BLaER1 (cell line): ENCODE data around the gene TK1.
A peak's percentile ranks its signal among the peaks of the same experiment; 100 is the strongest.

Experiments
- H3K27ac ChIP-seq: shearing (Covaris generic); formaldehyde crosslinking; 2 replicates; pipeline ENCODE4 v1.8.1; 2022
- H3K27me3 ChIP-seq: shearing (Covaris generic); formaldehyde crosslinking; 2 replicates; pipeline ENCODE4 v1.8.1; 2022
- H3K36me3 ChIP-seq: shearing (Covaris generic); formaldehyde crosslinking; 2 replicates; pipeline ENCODE4 v1.8.1; 2022
- H3K4me1 ChIP-seq: shearing (Covaris generic); formaldehyde crosslinking; 2 replicates; pipeline ENCODE4 v1.8.1; 2022
- H3K4me2 ChIP-seq: shearing (Covaris generic); formaldehyde crosslinking; 2 replicates; pipeline ENCODE4 v1.8.1; 2022
- H3K4me3 ChIP-seq: shearing (Covaris generic); formaldehyde crosslinking; 2 replicates; pipeline ENCODE4 v1.8.1; 2022
- H3K9ac ChIP-seq: shearing (Covaris generic); formaldehyde crosslinking; 2 replicates; pipeline ENCODE4 v1.8.1; 2022
- H3K9me3 ChIP-seq: shearing (Covaris generic); formaldehyde crosslinking; 2 replicates; pipeline ENCODE4 v1.8.1; 2022
- H4K20me1 ChIP-seq: shearing (Covaris generic); formaldehyde crosslinking; 2 replicates; pipeline ENCODE4 v1.8.1; 2022
- Cebpa-rat ChIP-seq: shearing (Covaris generic); IDR thresholded peaks from 2 replicates; pipeline ENCODE4 v1.8.1; 2022

TK1 gene

DNA sequence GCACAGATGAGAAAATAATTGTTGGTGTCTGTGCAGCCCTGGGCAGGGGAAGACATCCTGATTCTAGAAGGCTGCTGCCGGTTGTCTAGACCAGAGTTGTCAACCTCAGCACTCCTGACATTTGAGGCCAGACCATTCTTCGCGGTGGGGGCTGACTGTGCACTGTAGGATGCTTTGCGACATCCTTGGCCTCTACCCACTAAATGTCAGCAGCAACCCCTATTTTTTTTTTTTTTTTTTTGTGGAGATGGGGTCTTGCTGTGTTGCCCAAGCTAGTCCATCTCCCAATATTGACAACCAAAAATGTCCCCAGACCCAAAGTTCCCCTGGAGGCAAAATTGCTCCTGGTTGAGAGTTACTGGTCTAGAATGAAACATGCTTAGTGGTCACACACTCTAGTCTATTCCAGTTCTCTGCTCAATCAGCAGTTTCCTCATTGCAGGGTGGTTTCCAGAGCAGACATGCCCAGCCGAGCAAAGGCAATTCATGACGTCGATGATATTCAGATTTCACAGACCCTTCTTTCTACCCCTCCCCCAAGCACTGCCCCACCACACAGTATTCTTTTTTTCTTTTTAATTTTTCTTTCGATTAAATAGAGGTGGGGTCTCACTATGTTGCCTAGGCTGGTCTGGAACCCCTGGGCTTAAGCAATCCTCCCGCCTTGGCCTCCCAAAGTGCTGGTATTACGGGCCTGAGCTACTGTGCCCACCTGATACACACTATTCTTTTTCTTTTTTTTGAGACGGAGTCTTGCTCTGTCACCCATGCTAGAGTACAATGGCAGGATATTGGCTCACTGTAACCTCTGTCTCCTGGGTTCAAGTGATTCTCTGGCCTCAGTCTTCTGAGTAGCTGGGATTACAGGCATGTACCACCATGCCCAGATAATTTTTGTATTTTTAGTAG, 31.7 kb downstream of the TK1 start:
- Histone ChIP-seq H3K36me3 (no peaks in the 10 kb centered on the region), H3K4me2 (peak overlapping the region; percentile 27), H4K20me1 (no peaks in the 10 kb centered on the region), H3K27ac (no peak overlapping the region), H3K4me3 (no peak overlapping the region), H3K9ac (no peak overlapping the region), H3K4me1 (peaks cover 59% of the 10 kb centered on the region), H3K27me3 (no peaks in the 10 kb centered on the region), H3K9me3 (no peaks in the 10 kb centered on the region)
- no peak for TF ChIP-seq Cebpa-rat

DNA sequence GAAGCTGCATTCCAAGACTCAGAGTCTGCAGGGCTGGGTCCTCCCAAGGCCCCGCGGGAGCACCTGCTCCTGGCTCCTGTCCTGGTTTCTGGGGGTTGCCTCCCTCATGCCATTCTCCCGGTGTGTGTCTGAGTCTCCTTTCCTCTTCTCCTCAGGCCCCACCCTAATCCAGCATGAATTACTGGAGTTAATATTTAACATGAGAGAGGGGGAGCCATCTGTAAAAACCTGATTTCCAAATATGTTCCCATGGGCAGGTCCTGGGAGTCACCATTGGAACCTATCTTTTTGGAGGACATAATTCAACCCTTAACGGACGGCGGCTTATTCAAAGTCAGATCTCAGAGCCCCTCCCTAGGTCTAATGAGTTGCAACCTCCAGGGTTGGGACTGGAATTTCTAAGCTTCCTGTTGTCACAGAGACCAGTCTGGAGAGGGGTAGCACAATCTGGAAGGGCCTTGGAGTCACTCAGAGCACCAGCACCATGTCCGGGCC, 35.3 kb downstream of the TK1 start:
- Histone ChIP-seq H4K20me1 (no peaks in the 10 kb centered on the region), H3K9me3 (no peaks in the 10 kb centered on the region), H3K27ac (no peak overlapping the region), H3K27me3 (no peaks in the 10 kb centered on the region), H3K36me3 (no peaks in the 10 kb centered on the region), H3K4me3 (no peak overlapping the region), H3K4me2 (no peak overlapping the region), H3K4me1 (peaks cover 44% of the 10 kb centered on the region), H3K9ac (no peak overlapping the region)
- no peak for TF ChIP-seq Cebpa-rat

DNA sequence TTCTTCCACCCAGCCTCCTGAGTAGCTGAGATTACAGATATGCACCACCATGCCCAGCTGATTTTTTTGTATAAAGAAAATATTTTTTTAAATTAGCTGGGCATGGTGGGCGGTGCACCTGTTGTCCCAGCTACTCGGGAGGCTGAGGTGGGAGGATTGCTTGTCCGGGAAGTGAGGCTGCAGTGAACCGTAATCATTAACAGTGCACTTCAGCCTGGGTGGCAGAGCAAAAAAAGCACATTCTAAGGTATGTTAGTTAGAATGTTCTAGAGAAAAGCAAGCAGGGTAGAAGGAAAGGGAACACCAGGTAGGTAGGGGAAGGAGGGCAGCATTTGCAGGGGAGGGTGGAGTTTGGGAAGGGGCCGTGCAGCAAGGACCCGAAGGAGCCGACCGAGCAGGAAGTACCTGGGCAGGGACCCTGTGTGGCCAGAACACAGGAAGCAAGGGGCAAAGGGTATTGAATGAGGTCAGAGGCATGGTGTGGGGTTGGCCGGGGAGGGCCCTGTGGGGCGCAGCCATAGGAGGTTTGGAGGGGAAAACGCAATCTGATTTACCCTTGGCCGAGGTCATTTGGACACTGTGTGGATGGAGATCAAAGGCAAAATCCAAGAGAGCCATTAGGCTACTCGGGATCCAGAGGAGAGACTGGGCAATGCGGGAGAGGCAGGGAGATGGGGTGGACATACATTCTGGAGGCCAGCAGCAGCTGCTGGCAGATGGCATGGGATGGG, 38.4 kb downstream of the TK1 start:
- Histone ChIP-seq H3K27ac (no peak overlapping the region), H3K27me3 (no peaks in the 10 kb centered on the region), H3K9ac (no peak overlapping the region), H3K4me3 (no peak overlapping the region), H3K4me1 (peaks cover 43% of the 10 kb centered on the region), H3K4me2 (no peak overlapping the region), H4K20me1 (no peaks in the 10 kb centered on the region), H3K9me3 (no peaks in the 10 kb centered on the region), H3K36me3 (no peaks in the 10 kb centered on the region)
- no peak for TF ChIP-seq Cebpa-rat

DNA sequence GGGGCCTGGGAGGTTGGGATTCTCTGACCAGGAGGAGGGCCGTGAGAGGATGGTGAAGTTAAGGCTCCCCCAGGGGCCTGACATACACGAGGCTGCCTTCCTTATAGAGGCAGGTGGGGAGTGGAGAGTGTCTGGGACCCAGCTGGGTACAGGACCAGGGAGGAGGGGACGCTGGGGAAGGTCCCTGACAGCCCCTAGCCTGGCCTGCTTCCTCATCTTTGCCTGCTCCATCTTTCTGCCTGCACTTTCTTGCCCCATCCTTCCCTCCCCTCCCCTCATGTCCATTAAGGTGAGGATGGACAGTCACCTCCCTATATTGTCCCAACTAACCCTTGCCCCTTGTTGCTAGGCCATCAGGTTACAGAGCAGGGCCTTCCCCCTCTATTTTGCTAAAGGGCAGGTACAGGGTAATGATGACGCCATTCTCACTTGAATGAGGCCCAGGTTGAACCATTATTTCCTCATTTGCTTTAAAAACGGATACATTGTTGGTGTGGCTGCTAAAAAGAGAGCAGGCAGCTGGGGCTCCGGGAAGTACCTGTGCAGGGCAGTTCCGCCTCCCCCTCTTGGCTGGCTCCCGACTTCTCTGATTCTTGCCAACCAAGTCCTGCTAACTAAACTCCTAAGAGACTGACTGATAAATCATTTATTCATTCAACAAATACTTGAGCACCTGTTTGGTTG, 39.4 kb downstream of the TK1 start:
- no peak overlapping the region for H3K9ac ChIP-seq
- peaks cover 38% of the 10 kb centered on the region for H3K4me1 ChIP-seq
- peak overlapping the region; percentile 44 for H3K4me2 ChIP-seq
- no peaks in the 10 kb centered on the region for H3K27me3 ChIP-seq
- H3K4me3 ChIP-seq: no peak overlapping the region
- no peak for TF ChIP-seq Cebpa-rat
- H4K20me1 ChIP-seq: no peaks in the 10 kb centered on the region
- H3K27ac ChIP-seq: 0 out of 2 replicates have a peak overlapping the region, but pooled peaks have one; percentile 22
- H3K36me3 ChIP-seq: no peaks in the 10 kb centered on the region
- H3K9me3 ChIP-seq: no peaks in the 10 kb centered on the region

DNA sequence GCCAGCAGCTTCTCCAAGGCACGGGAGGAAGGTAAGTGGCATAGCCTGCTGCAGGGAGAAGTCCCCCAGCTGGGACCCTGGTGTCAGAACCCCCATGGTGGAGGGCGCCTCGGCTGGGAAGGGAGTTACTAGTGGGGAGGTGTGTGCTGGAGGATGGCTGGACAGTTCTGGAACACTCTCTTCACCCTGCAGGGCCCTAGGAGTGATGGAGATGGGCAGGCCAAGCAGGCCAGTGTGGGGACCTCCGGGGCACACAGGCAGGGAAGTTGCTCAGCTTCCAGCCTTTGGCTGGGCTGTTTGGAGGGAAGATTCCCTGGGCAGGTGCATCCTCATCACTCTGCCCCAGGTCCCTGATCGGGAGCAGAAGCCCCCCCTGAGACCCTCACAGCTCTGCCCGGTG, 40.0 kb downstream of the TK1 start:
- 0 out of 2 replicates have a peak overlapping the region, but pooled peaks have one; percentile 22 for H3K27ac ChIP-seq
- no peaks in the 10 kb centered on the region for H3K9me3 ChIP-seq
- no peak overlapping the region for H3K9ac ChIP-seq
- H3K4me1 ChIP-seq: peaks cover 44% of the 10 kb centered on the region
- H3K4me3 ChIP-seq: no peak overlapping the region
- no peaks in the 10 kb centered on the region for H3K27me3 ChIP-seq
- no peaks in the 10 kb centered on the region for H3K36me3 ChIP-seq
- peak overlapping the region; percentile 44 for H3K4me2 ChIP-seq
- H4K20me1 ChIP-seq: no peaks in the 10 kb centered on the region
- no peak for TF ChIP-seq Cebpa-rat

DNA sequence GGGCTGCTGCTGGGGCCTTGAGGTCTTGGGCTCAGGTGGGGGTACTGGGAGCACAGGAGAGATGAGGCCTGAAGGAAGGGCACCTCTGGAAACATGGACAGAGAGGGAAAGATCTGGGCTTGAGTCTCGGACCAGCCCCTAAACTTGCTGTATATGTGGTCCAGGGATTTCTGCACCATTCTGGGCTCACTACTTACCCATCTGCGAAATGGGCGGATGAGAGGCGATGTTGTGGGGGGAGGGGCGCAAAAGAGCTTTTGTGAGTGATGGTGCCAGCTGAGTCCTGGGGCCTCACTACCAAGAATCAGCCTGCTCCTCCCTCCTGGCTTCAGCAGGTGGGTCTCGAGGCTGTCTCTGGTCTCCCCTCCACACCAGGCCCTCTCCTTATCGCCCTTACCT, 40.4 kb downstream of the TK1 start:
- no peaks in the 10 kb centered on the region for H3K36me3 ChIP-seq
- H3K27me3 ChIP-seq: no peaks in the 10 kb centered on the region
- TF ChIP-seq Cebpa-rat: no peak
- H3K4me1 ChIP-seq: peaks cover 46% of the 10 kb centered on the region
- H3K9me3 ChIP-seq: no peaks in the 10 kb centered on the region
- H3K4me2 ChIP-seq: no peak overlapping the region
- H3K9ac ChIP-seq: no peak overlapping the region
- H3K27ac ChIP-seq: no peak overlapping the region
- no peaks in the 10 kb centered on the region for H4K20me1 ChIP-seq
- H3K4me3 ChIP-seq: no peak overlapping the region

DNA sequence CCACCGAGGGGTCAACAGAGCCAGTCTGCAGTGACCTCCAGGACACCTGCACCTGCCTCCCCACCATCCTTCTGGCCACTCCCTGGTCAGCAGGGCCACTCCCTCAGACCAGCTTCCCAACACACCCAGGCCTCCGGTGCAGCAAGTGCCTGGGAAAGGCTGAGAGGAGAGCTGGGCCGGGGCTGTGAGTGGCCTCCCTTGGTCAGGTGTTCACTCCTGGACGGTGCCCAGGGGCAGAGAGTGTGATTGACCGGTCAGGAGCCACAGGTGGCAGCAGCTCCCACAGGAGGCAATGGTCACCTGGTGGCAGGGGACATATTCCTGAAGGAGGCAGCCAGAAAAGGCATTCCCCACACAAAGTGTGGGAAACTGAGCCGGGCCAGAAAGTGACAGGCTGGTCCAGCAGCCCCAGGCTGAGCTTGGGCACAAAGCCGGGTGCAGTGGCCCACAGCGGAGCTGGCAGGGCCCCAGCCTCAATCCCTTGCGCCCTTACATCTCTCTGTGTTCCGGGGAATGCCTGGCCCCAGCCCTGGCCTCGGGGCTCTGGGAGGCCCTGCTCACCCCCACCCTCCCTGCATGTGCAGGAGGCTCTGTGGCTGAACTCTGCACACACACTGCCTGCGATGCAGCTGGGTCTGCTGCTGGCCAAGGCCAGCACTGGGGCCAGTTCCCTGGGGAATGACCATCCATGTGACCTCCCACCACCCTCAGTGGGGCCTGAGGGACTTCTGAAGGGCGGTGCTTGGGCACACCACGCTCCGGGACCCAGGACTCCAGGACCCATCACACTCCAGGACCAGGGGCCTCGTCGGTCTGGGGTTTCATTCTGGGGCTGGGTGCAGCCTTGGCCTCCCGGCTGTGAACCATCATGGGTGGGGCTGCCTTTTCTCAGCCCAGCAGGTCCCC, 41.9 kb downstream of the TK1 start:
- no peaks in the 10 kb centered on the region for H3K36me3 ChIP-seq
- no peak for TF ChIP-seq Cebpa-rat
- no peaks in the 10 kb centered on the region for H4K20me1 ChIP-seq
- H3K9ac ChIP-seq: no peak overlapping the region
- no peaks in the 10 kb centered on the region for H3K9me3 ChIP-seq
- H3K4me2 ChIP-seq: 0 out of 2 replicates have a peak overlapping the region, but pooled peaks have one; percentile 22
- H3K27me3 ChIP-seq: no peaks in the 10 kb centered on the region
- H3K4me1 ChIP-seq: peaks cover 53% of the 10 kb centered on the region
- H3K27ac ChIP-seq: peak overlapping the region; percentile 33; the same call in 1 of the 2 replicates
- no peak overlapping the region for H3K4me3 ChIP-seq

DNA sequence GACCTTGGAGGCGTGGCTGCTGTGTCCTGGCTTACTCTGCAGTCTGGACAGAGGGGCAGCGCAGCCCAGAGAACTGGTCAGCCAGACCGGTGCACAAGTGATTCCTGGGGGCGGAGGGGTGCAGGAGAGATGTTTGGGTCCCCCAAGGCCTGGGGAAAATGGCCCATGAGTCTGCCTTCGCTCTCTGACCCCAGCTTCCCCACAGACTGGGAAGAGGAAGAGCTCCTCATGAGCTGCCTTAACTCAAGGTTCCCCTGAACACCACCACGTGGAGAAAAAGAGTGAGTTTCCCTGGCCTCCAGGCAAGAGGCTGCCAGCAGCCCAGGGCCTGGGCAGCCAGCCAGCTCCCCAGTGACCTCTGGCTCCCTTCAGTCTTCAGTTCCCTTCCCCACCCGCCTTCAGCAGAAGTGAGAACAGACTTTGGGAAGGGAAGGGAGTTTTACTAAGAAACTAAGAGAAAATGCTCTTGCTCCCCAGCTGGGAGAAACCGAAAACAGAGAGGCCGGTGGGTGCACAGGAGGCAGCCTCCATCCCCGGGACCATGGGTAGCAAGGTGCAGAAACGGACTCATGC, 42.6 kb downstream of the TK1 start:
- Histone ChIP-seq H3K4me1 (peaks cover 59% of the 10 kb centered on the region), H3K27ac (peak overlapping the region; percentile 33), H3K4me2 (0 out of 2 replicates have a peak overlapping the region, but pooled peaks have one; percentile 22)

More for the DNA sequence above, 42.6 kb downstream of the TK1 start:
- Histone ChIP-seq H3K9ac (no peak overlapping the region), H4K20me1 (no peaks in the 10 kb centered on the region), H3K36me3 (no peaks in the 10 kb centered on the region), H3K4me3 (no peak overlapping the region), H3K9me3 (no peaks in the 10 kb centered on the region), H3K27me3 (no peaks in the 10 kb centered on the region)
- no peak for TF ChIP-seq Cebpa-rat
